ENCODE data around the gene FOXJ2.

- TF ChIP-seq POLR2A (IDR thresholded peaks at IDR 0.05) (no peak), CTCF (IDR thresholded peaks at IDR 0.05) (no peak)
Observed at GRCh38 chr12:8096281-8096915, 63.9 kb downstream of the FOXJ2 start.
